Non-pigmented ciliary epithelial cell (primary cell): Measurements from ENCODE around the gene TMIGD2.
"Not testable (repeated sequence)": the region's sequence is repeated elsewhere in the genome, so short reads cannot be mapped to it uniquely, and the experiment has no call there.

Source experiments
- DNase-seq: peaks from one replicate; pipeline ENCODE4 v3.0.0-alpha.2; 2010; ENCODE audit warnings: low read depth

The TMIGD2 gene

GRCh38 chr19:4297901-4298809 lies 4.0 kb downstream of the TMIGD2 start:
- DNase-seq, result no peak

- DNase-seq, result no peak
Measured at GRCh38 chr19:4295972-4296771, 6.0 kb downstream of the TMIGD2 start.

DNA sequence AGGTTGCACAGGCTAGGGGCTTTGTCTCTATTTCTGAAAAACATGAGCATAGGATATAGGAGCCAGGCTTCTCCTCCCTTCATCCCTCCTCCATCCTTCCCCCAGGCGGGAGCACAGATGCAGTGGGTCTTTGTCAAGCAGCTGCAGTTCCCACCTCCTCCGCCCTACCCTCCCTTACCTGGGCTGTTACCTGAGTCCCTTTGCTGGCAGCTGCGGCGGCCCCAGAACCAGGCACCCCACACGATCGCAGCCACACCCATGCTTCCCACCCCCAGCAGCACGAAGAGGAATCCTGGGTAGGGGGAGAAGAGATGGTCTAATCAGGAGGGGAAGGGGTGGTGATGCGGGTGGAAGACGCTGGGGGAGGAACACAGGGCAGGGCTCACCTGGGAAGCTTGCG lies 7.8 kb downstream of the TMIGD2 start:
- no peak for DNase-seq

DNA sequence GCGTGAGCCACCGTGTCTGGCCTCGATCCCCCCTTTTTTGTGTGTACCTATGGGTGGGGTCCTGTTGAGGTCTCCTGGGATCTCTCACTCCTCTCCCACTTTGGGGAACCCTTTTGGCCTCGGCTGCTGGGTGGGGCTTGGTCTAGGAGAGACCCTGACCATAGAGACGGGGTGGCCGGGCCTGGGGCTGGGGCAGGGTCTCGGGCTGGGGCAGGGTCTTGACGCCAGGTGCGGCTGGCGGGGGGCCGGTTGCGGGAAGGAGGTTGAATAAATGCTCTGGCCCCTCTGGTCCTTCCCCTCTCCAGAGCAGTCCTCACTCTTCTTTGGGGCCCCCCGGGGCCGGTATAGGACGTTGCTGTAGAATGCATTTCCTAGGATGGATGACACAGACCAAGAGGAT lies 9.7 kb downstream of the TMIGD2 start:
- no peak for DNase-seq

DNA sequence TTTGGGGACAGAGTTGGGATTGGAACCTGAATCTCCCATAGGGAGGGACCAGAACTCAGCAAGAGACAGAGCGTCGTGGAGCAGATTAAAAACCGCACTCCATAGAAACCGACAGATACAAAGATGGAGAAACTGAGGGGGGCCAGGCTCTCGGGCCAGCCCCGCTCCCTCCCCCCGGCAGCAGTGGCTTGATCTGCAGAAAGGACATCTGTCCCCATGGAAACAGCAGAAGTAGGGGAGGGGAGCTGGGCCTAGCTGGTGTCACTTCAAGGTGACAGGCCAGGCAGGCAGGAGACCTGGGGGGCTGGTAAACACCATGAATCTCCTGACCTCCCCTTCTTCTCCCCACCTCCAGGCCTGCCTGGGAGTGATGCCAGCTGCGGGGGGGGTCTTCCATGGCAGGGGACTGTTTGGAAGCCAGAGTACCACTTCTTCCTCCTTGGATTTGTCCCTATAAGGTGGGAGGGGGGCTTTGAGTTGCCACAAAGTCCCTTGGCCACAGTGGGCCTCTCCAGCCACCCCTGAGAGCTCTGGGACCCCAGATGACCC lies 10.9 kb downstream of the TMIGD2 start:
- DNase-seq, result no peak

DNA sequence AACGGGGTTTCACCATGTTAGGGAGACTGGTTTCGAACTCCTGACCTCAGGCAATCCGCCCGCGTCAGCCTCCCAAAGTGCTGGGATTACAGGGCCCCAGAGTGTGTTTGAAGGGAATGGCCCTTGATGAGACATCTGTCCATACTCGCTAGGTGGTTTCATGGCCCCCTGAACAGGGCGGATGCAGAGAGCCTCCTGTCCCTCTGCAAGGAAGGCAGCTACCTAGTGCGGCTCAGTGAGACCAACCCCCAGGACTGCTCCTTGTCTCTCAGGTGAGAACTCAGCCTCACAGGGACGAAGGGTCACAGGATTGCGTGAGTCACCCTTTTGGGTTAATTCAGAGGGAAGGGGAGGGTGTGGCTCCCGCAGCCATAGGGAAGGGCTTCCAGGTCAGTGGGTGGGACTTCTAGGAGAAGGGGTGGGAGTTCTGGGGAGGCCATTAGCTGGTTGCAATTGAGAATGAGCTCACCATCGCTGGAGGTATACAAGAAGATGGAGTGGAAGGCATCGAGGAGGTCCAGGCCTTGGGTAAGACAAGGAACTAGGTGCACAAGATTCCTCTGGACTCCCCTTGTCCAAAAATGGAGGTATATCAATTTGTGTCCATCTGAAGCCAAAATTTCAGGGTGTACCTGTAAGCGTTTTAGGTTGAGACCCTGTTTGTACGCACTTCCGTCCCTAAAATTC lies 14.0 kb downstream of the TMIGD2 start:
- DNase-seq, result no peak

- DNase-seq, result not testable (repeated sequence)
Measured at GRCh38 chr19:4286141-4286540, 16.0 kb downstream of the TMIGD2 start.

DNA sequence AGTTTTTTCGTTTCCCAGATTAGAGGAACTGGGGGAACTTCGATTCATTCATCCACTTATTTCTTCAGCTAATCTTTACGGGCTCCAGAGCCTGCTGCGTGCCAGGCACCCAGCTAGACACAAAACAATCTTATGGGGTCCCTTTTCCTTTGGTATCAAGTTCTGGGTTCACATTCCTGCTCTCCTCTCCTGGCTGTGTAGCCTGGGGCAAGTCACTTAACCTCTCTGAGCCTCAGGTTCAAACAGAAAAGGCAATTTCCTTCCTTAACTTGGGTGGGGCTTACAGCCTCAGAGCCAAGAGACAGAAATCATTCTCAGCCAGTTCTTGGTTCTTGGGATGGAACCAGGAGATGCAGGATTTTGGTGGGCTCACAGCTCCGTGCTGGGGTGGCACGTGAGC lies 17.2 kb downstream of the TMIGD2 start:
- no peak for DNase-seq

- no peak for DNase-seq
Measured at GRCh38 chr19:4284176-4284958, 17.8 kb downstream of the TMIGD2 start.

DNA sequence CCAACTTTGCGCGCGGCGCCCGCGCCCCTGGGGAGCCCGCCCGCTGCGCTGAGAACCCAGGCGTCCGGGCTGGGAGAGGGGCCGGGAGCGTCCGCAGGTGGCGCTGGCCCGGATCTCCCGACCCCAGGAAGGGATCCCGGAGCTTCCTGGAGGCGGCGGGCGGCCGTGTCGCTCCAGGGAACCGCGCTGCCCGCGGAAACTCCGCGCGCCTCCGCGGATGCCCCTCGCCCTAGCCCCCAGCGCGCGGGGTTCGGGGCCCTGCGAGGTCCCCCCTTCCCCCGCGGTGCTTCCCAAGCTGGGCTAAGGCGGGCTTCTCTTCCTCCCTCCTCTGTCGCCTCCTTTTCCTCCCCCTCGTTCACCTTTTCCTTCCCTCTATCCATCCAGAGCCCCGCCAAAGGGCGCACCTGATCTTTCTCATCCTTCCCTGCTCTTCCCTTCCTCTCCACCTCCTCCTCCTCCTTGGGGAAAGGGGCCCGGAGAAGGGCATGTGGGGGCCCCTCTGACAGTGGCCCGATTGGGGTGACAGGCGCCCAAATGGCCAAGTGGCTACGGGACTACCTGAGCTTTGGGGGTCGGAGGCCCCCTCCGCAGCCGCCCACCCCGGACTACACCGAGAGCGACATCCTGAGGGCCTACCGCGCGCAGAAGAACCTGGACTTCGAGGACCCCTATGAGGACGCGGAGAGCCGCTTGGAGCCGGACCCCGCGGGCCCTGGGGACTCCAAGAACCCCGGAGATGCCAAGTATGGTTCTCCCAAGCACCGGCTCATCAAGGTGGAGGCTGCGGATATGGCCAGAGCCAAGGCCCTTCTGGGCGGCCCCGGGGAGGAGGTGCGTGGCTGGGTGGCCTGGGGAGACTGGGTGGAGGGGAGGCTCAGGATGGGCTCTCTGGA lies 22.4 kb downstream of the TMIGD2 start:
- no peak for DNase-seq

- no peak for DNase-seq
Measured at GRCh38 chr19:4279267-4279529, 23.0 kb downstream of the TMIGD2 start.

GRCh38 chr19:4278419-4279266 lies 23.5 kb downstream of the TMIGD2 start, which contains the start of gene SHD:
Gene SHD, plus strand, starts transcription at chr19:4279266. Its CDS starts 798 bp downstream, at chr19:4280064.
- DNase-seq, result no peak

DNA sequence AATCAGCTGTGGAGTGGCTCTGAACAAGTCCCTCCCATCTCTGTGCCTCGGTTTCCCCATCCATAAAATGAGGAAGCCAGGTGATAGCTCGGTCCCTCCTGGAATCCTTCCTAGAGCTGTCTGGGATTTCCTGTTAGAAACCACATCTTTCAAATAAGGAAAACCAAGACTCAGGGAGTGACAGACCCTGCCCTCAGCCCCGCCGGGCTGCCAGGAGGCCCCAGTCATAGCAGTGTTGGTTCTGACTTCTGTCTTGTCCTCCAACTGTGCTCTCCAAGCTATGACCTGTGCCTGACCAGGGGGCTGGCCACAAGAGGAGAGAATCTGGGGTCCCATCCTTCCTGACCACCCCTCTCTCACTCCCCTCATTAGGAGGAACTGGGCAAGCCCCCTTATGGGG lies 24.2 kb downstream of the TMIGD2 start:
- no peak for DNase-seq

GRCh38 chr19:4277191-4277696 lies 24.9 kb downstream of the TMIGD2 start:
- DNase-seq, result no peak

GRCh38 chr19:4274321-4274686 lies 27.9 kb downstream of the TMIGD2 start:
- DNase-seq, result not testable (repeated sequence)

GRCh38 chr19:4272894-4273293 lies 29.3 kb downstream of the TMIGD2 start:
- no peak for DNase-seq

- no peak for DNase-seq
Measured at GRCh38 chr19:4268816-4269430, 33.3 kb downstream of the TMIGD2 start.

- no peak for DNase-seq
Measured at GRCh38 chr19:4267901-4268815, 34.0 kb downstream of the TMIGD2 start.
